NCI-H1694 (cell line): Measurements from ENCODE around the gene FOXS1.

Experiments used
- DNase-seq: peaks from one replicate; lab custom pipeline; 2025; lab: John Stamatoyannopoulos, UW

The FOXS1 gene

DNA sequence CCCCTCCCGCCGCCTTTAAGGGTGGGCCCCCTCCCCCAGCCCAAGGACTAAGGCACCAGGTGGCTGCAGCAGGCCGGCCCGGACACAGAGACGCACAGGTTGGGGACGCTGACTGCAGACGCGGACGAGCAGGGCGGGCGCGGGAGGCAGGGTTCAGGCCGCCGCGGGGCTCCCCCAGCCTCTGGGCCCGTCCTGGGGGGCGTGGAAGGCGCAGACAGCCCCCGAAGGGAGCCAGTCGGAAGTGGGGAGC, 15.7 kb upstream of the FOXS1 start:
- no peak for DNase-seq

DNA sequence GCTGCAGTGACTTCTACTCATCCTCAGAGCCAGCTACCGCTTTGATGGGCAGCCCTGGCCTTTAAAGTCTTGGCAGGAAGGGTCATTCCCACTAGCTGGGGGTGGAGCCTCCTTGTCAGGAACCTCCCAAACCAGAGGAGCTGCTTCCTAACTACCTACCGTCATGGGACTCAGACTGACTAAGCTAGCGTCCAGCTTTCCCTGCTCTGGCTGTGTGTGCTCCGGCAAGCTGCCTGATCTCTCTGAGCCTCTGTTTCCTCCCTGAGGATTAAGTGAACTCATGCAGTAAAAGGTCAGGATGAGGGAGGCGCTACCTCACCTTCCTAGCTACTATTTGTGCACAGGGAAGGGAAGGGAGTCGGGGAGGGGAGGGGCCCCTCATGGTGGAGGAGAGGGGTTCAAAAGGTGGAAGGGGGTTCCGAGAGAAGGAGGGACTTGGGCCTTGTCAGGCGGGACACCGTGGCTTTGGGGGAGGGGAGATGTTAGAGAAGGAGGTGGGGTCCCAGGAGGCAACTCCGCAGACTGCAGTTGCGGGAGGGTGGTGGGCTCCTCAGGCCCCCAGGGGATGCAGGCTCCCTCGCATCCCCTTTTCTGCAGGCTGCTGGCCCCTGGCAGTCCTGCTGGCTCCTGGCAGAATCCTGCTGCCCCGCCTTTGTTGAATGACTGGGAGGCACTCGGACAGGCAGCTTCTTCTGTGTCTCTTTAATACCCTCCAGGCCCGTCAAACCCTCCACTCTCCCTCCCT, 15.2 kb upstream of the FOXS1 start:
- no peak for DNase-seq

DNA sequence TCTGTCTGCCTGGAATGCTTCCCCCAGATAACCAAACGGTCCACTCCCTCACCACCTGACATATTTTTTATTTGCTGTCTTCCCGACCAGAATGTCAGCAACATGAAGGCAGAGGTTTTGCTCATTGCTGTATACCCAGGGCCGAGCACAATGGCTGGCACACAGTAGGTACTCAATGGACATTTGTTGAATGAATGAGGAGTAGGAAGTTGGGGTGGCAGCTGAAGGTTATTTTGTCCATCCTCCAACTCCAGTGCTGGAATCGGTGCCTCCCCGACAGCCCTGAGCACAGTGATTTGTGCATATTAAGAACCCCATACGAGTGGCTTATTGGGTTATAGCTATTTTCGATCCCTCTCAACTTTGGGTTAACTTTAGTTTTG, 14.6 kb upstream of the FOXS1 start:
- DNase-seq = no peak

DNA sequence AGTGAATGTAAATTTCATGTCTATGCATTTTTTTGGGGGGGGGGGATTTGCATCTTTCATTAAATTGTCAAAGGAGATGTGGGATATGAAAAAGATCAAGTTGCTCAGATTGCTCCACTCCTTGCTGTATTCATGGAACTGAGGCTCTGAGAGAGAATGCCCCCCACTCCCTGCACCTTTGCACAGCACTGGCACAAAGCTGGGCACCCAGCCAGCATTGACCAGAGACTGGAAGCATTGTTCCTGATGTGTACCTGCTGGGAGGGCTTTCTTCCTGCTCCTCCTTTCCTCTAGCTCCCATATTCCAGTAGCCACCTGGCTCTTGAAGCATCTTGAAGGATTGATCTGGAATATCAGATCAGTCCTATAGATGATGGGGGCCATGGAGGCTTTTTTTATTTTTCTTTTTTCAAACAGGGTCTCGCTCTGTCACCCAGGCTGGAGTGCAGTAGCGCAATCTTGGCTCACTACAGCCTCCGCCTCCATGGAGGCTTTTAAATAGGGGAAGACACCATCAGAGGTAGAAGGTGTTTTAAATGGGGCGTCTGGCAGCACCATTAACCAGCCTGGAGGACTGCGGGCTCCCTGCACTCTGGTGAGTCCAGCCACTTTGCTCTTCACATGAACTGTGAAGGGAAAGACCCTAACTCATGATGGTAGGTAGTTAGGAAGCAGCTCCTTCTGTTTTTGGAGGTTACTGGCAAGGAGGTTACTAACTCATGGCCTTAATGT, 14.0 kb upstream of the FOXS1 start:
- DNase-seq = no peak

DNA sequence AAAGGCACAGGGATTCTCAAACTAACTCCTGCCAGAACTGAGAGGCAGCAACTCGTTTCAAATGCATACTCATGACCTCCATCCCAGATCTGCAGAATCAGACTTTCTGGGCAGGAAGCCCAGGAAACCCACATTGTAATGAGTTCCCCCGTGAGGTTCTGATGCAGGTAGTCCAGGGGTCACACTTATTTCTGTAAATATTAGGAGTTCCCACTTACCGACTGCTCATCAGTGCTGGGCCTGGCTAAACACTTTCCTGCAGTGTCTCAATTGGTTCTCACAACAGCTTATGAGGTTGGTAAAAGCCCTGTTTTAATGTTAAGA, 13.3 kb upstream of the FOXS1 start:
- DNase-seq = no peak

DNA sequence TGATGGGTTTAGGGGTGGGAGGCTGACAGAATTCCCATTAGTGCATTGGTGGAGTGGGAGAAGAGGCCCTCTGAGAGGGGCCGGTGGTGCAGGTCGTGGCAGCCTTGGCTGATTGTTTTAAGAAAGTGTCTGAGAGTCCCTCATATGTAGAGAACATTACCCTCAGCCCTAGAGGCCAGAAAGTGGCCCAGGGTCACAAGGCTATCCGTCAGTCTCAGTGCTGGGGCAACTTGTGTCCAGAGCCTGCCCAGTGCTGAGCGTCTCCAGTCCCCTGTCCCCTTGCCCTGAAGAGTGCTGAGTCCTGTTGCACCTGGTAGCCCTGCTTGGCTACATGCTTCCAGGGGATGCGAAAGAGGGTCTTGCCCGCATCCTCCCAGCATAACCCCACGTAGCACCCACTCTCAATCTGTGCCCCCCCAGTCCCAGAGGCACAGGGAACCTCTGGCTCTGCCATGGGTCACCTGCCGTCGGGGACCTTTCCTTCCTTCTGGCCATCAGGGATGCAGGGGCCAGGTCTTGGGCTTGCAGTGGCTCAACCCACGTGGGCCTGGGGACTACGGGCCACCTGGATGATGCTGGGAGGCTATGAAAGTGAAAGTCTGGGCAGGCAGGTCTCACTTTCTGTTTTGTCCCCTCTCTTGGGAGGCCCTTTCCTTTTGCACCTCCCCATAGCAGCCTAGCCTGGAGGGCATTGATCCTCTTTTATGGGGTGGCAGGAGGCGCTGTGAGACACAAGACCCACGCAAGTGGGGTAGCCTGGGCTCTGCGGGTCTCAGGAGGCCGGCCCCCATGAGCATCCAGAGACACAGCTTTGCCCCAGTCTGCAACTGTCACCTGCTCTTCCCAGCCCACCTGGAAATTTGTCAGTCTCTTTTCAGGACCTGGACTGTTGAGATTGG, 12.7 kb upstream of the FOXS1 start:
- DNase-seq = no peak

DNA sequence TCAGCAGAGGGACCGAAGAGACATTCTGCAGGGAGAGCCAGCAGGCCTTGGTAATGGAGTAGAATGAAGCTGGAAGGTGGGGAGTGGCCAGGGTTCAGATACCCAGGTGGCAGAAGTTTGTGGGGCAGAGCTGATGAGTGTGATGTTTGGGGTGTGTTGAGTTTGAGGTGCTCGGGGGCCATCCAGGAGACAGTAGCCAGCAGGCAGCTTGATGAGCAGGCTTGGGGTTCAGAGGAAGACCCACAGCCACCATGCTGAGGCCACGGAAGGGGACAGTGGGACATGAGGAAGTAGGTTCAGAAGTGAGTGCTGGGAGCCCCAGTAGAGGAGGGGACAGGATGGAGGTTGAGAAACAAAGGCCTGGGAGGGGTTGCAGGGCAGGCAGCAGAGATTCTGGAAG, 11.1 kb upstream of the FOXS1 start:
- DNase-seq = no peak

DNA sequence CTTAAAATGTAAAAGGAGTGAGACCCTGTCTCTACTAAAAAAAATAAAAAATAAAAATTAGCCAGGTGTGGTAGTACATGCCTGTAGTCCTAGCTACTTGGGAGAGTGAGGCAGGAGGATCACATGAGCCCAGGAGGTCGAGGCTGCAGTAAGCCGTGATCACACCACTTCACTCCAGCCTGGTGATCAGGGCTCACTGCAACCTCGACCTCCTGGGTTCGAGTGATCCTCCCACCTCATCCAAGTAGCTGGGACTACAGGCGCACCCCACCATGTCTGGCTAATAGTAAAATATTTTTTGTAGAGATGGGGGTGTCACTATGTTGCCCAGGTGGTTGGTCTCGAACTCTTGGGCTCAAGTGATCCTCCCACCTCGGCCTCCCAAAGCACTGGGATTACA, 8.1 kb upstream of the FOXS1 start:
- no peak for DNase-seq

DNA sequence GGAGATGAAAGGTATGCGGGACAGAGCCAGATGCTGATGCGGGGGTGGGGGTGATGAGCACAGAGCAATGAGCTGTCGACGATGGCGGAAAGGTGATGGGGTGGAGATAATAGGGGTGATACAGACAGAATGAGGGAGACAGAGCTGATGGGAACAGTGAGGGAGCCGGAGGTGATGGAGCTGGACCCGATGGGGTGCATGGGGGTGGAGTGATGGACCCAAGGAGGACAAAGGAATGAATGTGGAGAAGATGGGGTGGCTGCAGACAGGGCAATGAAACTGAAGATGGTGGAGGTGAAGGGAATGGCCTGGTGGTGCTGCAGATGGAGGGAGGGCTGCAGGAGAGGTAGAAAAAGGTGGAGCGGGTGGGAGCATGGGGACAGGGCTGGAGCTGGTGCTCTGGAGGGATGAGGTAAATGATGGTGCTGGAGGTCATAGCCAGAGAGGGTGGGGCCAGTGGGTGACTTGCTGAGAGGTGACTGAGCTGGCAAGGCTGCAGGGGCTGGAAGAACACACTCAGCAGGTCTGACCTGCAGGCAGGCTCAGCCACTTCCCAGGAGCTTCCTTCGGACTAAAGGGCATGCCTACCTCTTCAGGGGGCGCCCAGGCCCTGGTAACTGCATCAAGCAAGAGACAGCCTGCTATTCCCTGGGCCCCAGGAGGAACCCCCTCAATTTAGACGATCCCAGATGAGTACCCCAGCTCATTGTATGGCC, 6.0 kb upstream of the FOXS1 start:
- DNase-seq = no peak

DNA sequence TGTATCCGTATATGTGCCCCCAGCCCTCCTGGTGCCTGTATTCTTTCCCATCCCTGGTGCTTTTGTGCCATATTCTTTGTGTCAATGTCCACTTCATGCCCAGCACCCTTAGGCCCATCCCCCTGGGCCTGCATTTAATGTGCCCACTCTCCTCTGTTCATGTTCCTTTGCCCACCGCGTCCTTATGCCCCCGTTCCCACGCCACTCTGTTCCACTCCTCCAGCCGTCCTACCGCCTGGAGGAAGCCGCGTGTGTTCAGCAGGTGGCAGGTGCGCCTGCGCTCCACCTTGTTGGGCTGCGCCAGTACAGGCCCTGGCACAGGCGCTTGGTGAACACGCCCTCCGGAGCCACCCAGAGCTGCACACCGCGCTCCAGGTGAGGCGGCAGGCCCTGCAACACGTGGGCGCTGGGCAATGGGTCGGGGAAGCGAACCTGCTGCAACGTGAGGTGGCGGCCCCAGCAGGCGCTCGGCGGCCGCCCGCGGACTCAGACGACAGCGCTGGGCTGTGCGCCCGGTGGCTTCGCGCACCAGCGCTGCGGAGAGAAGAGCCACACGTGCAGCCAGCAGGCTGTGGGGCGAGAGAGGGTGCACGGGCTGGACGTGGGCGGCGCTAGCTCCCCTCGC, 4.0 kb upstream of the FOXS1 start:
- DNase-seq = no peak

DNA sequence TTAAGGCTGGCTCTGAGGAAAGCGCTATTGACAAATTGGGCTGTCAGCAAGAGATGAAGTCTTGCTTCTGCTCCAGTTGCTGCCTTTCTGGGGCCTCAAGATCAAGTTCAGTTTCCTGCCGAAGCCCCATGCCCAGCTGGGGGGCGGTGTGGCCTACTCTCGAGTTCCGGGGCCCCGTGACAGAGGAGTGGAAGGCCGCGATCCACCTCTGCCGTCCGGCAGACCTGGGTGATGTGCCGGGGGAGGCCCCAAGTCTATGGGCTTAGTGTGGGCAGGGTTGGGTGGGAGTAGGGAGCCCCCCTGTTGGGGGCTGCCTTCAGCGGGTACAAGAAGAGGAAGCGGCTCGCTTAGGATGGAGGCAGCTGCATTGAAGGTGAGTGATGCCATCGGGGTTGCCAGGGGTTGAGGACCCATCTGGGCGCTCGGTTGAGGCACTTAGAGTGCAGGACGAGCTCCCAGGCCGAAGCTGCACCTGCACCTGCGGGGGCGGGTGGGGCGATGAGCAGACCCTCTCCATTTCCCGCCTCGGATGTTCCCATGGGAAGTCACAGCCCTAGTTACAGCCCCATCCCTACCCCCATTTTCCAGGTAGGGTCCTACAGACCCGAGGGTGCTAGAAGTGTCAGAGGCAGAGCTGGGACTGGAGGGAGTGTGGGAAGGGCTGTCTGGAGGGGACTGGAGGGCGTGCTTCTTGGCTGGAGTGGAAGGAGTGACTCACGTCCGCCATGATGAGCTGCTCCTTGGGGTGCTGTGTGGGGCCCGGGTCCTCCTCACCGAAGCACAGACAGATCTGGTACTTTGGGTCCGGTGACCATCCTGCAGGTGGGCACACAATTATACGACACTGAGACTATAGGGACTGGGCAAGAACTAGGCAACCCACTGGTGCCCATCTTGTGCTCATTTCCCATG, 2.9 kb upstream of the FOXS1 start:
- DNase-seq = no peak

DNA sequence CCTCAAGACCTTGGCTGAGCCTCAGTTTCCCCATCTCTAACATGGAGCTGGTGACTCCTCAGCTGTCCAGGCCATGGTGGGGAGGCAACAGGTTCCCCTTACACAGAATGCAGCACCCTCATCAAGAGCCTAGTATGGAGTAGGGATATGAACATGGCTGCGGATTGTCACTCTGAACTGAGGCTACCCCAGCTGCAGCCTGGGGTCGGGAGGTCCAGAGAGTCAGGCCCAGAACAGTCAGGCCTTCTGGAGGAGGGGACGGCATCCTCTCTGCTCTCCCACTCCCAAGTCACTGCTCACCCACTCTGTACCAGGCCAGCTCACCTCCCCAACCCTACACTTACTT, 1.4 kb upstream of the FOXS1 start:
- DNase-seq = no peak

DNA sequence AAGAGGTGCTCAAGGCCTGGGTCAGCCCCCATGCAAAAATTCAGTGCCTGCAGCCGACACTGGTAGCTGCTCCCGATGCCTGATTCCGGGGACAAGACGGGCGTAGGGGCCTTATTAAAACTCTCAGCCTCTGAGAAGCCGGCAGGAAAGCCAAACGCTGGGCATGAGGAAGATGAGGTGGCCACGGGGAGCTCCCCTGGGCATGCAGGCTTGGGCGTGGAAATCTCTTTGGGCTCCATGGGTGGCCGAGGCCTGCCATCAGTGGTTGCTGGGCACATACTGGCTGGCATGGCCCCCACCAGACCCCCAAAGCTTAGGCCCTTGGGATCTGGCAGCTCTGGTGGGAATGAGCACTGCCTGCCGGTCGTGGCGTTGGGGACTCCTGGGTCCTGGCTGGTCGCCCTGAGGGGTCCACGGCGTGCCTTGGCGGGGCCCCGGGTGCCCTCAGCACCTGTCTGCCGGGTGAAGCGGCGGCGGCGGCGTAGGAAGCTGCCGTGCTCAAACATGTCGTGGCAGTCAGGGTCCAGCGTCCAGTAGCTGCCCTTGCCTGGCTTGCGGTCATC, 586 bp downstream of the FOXS1 start:
- DNase-seq = no peak

DNA sequence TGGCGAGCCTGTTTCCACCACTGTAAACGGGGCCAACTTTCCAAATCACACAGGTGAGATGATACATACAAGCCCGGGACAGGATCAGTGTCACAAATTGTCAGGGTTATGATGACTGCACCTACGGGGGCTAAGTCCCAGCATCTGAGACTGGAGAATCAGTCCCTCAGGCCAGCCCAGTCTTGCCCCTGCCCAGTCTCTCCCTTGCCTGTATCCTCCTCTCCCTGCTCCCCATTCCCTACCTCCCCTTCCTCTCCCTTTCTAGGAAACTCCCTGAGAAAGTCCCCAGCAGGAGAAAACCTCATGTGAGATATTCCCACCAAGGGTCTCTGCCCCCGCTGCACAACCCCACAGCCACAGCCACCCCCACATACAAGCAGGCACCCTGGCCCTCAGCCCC, 1.5 kb downstream of the FOXS1 start:
- no peak for DNase-seq

DNA sequence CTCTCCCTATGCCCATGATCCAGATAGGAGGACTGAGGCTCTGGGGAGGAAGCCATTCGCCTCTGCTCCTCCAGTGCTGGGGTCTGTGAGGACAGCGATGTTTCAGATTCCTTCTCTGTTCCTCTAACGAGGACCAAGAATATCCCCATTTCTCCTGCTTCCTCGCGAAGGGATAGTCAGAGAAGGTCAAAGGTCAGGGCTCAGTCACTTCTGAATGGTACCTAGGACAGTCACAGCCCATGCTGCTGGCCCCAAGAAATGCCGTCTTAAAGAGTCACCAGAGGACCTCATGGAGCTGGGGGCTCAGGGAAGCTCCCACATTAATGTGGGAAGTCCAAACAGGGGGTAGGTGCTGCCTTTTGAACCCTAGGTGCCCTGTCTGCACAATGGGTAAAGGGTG, 2.1 kb downstream of the FOXS1 start:
- no peak for DNase-seq

DNA sequence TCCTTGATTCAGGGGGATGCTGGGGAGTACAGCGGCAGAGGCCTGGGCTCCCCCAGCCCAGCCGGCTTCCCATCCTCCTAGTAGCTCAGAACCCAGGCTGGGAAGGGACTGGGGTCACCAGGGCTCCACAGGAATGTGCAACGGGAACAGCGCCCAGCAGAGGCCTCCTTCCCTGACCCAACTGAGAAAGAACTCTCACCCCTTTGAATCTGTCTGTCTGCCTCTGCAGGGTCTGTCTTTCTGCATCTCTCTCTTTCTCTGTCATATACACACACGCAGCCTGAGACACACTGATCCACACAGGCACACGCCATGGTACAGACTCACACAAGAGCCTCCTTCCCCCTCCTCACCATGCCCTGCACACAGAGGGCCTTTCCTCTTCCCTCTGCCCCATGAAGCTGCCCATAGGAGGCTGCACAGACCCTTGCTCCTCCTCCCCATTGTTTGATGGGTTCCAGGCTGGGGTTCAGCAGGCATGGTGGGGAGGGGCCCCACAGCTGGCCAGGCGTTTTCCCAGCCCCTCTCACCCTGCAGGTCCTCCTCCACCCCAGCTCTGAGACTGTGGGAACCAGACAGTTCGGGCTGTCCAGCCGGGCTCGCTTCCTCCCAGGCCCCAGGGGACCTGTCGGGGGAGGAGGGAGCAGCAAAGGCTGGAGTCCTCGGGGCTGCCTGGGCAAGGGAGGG, 2.8 kb downstream of the FOXS1 start:
- DNase-seq = no peak

DNA sequence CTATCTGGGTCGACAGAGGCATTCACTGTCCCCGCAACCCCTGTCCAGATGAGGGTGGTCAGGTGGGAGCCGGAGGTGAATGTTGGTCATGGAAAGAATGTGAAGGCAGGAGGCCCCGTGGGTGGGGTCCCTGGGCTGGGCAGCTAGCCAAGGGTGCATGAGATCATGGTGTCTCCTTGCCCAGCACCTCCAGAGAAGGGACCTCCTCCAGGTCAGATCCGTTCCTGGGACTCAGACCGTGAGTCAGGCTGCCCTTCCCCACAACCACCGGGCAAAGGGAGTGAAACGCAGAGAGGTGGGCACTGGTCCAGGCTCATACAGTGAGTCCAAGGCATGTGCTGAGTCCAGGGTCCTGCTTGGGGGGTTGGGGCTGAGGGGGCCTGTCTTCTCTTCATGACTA, 3.5 kb downstream of the FOXS1 start:
- DNase-seq = no peak

DNA sequence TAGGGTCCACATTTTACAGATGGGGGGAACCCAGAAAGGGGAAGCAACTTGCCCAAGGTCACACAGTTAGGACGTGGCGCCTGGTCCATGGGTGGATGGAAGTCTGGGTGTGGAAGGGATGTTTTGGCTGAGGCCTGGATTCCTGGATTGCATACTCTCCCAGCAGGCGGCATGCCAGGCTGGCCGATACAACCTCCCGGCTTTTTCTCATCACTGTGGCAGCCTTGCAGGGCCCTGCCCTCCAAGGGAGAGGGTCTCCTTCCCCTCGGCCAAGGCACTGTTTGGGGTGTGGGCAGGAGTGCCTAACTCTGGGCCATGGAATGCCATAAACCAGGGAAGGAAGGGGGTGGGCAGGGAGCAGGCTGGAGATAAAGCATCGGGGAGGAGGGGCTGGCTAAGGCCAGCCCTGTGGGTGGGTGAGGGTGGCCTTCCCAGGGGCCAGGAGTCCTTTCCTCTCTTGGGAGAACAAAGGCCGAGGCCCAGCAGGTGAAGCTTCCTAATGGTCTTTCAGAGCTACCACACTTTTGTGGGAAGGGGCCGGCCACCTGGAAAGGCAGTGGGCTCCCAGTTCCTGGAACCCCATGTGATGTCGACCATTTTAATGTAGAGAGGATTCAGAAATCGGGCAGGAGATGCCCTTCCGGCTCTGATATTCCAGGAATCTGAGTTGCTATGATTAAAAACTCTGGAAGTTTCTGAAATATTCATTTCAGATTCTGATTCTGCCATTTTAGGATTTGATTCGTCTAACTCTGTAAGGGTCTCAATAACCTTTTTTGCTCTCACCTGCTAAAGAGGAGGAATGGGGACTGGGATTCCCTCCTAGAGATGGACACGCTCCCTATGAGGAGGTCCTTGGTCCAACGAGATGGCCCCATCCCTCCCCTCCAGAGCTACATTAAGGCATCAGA, 4.2 kb downstream of the FOXS1 start:
- DNase-seq = no peak

DNA sequence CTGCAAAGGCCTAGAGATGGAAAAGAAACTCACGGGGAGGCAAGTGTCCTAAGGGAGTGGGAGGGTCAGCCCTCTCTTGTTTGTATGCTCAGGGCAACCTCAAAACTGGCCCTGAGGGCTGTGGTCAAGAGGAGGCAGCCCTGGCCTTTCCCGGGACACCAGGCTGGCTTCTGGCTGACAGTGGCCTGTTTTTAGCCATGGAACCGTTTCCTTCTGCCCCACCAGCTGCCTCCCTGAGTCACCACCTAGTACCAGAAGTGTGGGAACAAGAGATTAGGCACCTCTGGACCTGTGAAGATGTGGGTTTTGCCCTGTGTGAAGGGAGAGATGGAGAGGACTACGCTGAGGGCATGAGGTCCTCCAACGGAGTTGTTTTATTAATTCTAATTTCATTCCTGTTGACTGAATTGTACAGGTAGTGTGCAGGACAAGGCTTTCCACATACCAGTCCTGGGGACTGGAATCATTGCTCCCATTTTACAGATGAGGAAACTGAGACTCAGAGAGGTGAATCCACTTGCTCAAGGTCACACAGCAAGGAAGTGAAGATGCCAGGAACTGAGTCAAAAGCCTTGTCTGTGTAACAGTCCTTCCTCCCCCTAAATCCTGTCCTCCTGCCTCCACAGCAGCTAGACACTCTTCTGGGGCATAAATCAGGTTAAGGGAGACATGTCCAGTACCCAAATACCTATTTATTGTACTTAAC, 5.5 kb downstream of the FOXS1 start:
- no peak for DNase-seq
